ENCODE measurements around the gene CSTF3. TPM values are rescaled to one million over a fixed set of nuclear protein-coding genes. Genes with fewer than 3 reads are reported as not detected.

CSTF3 gene
- total RNA-seq, 1 donor from 2014 or later: 45.3 TPM

- H3K9me3 Mint-ChIP-seq (ENCODE audit: unreplicated experiment): peaks cover 10% of the 10 kb centered on the region
Measured at GRCh38 chr11:33040033-33040861, 121.0 kb downstream of the CSTF3 start.

GRCh38 chr11:33039274-33040032 is 121.8 kb downstream of the CSTF3 start, which contains the start of gene TCP11L1:
TCP11L1 (plus strand) TSS chr11:33039572; CDS start chr11:33043774, 4,202 bp downstream.
- H3K9me3 Mint-ChIP-seq (ENCODE audit: unreplicated experiment): peaks cover 10% of the 10 kb centered on the region
- H3K36me3 Mint-ChIP-seq (ENCODE audit: unreplicated experiment): no peaks in the 10 kb centered on the region
- peaks cover 8% of the 10 kb centered on the region for H3K4me1 Mint-ChIP-seq (ENCODE audit: low read depth, unreplicated experiment)
- H3K27ac Mint-ChIP-seq (ENCODE audit: unreplicated experiment): peak within 1 kb of the TSS; percentile 88
- H3K4me3 Mint-ChIP-seq (ENCODE audit: unreplicated experiment): peak within 1 kb of the TSS; percentile 87
- TF ChIP-seq CTCF (IDR thresholded peaks at IDR 0.05; ENCODE audit: partially characterized antibody, unreplicated experiment): no peak
- peaks cover 10% of the 10 kb centered on the region for H3K27me3 Mint-ChIP-seq (ENCODE audit: unreplicated experiment)
- DNase-seq: peak; percentile 94

More at GRCh38 chr11:33040033-33040861, 121.0 kb downstream of the CSTF3 start:
- H3K36me3 Mint-ChIP-seq (ENCODE audit: unreplicated experiment): no peaks in the 10 kb centered on the region
- peaks cover 8% of the 10 kb centered on the region for H3K4me1 Mint-ChIP-seq (ENCODE audit: low read depth, unreplicated experiment)
- H3K27ac Mint-ChIP-seq (ENCODE audit: unreplicated experiment): peak overlapping the region; percentile 88
- TF ChIP-seq CTCF (IDR thresholded peaks at IDR 0.05; ENCODE audit: partially characterized antibody, unreplicated experiment): no peak
- H3K27me3 Mint-ChIP-seq (ENCODE audit: unreplicated experiment): peaks cover 10% of the 10 kb centered on the region
- H3K4me3 Mint-ChIP-seq (ENCODE audit: unreplicated experiment): peak overlapping the region; percentile 87
- no peak for DNase-seq

GRCh38 chr11:33035011-33035410 is 126.3 kb downstream of the CSTF3 start:
- Mint-ChIP-seq H3K27me3 (ENCODE audit: unreplicated experiment) (peaks cover 5% of the 10 kb centered on the region), H3K27ac (ENCODE audit: unreplicated experiment) (no peak overlapping the region), H3K36me3 (ENCODE audit: unreplicated experiment) (no peaks in the 10 kb centered on the region), H3K9me3 (ENCODE audit: unreplicated experiment) (peaks cover 6% of the 10 kb centered on the region), H3K4me1 (ENCODE audit: low read depth, unreplicated experiment) (no peaks in the 10 kb centered on the region), H3K4me3 (ENCODE audit: unreplicated experiment) (no peak overlapping the region)
- no peak for DNase-seq
- no peak for TF ChIP-seq CTCF (IDR thresholded peaks at IDR 0.05; ENCODE audit: partially characterized antibody, unreplicated experiment)

Other genes starting within 250 kb of the CSTF3 start
- 28.7 TPM for gene DEPDC7, start 145.6 kb downstream of the CSTF3 start, total RNA-seq (ENCODE audit: unreplicated experiment)
- gene TCP11L1, start 121.9 kb downstream of the CSTF3 start, total RNA-seq (ENCODE audit: unreplicated experiment): 42.0 TPM
- 56.5 TPM for gene HIPK3, start 95.9 kb upstream of the CSTF3 start, total RNA-seq (ENCODE audit: unreplicated experiment)
- gene KIAA1549L, start 214.6 kb upstream of the CSTF3 start, total RNA-seq (ENCODE audit: unreplicated experiment): 3.5 TPM

Measured in glutamatergic neuron (in vitro differentiated cells).